Measurements from ENCODE around the gene AOPEP.
A peak's percentile ranks its signal among the peaks of the same experiment; 100 is the strongest.
"Not testable (repeated sequence)": the region's sequence is repeated elsewhere in the genome, so short reads cannot be mapped to it uniquely, and the experiment has no call there.

The AOPEP gene

GRCh38 chr9:94817291-94818177 lies 91.0 kb downstream of the AOPEP start:
- no peak for DNase-seq (ENCODE audit: low spot score)

GRCh38 chr9:94818178-94818541 lies 91.7 kb downstream of the AOPEP start:
- no peak for DNase-seq (ENCODE audit: low spot score)

GRCh38 chr9:94819161-94819687 lies 92.7 kb downstream of the AOPEP start:
- DNase-seq (ENCODE audit: low spot score) = no peak

GRCh38 chr9:94821098-94821887 lies 94.8 kb downstream of the AOPEP start:
- no peak for DNase-seq (ENCODE audit: low spot score)

- DNase-seq (ENCODE audit: low spot score) = no peak
Observed at GRCh38 chr9:94822273-94822672, 95.8 kb downstream of the AOPEP start.

- DNase-seq (ENCODE audit: low spot score) = no peak
Observed at GRCh38 chr9:94823710-94824109, 97.2 kb downstream of the AOPEP start.

GRCh38 chr9:94824411-94824810 lies 97.9 kb downstream of the AOPEP start:
- no peak for DNase-seq (ENCODE audit: low spot score)

- DNase-seq (ENCODE audit: low spot score) = no peak
Observed at GRCh38 chr9:94824913-94825610, 98.6 kb downstream of the AOPEP start.

GRCh38 chr9:94825611-94825958 lies 99.1 kb downstream of the AOPEP start:
- DNase-seq (ENCODE audit: low spot score) = no peak

GRCh38 chr9:94826044-94826443 lies 99.5 kb downstream of the AOPEP start:
- no peak for DNase-seq (ENCODE audit: low spot score)

- DNase-seq (ENCODE audit: low spot score) = no peak
Observed at GRCh38 chr9:94826644-94827410, 100.3 kb downstream of the AOPEP start.

GRCh38 chr9:94827584-94828304 lies 101.2 kb downstream of the AOPEP start:
- peak; percentile 39 for DNase-seq (ENCODE audit: low spot score)

- no peak for DNase-seq (ENCODE audit: low spot score)
Observed at GRCh38 chr9:94829380-94830070, 103.0 kb downstream of the AOPEP start.

- not testable (repeated sequence) for DNase-seq (ENCODE audit: low spot score)
Observed at GRCh38 chr9:94830071-94830604, 103.6 kb downstream of the AOPEP start.

- no peak for DNase-seq (ENCODE audit: low spot score)
Observed at GRCh38 chr9:94833802-94834201, 107.3 kb downstream of the AOPEP start.

GRCh38 chr9:94837404-94837803 lies 110.9 kb downstream of the AOPEP start:
- no peak for DNase-seq (ENCODE audit: low spot score)

- no peak for DNase-seq (ENCODE audit: low spot score)
Observed at GRCh38 chr9:94839398-94839797, 112.9 kb downstream of the AOPEP start.

GRCh38 chr9:94840738-94841137 lies 114.2 kb downstream of the AOPEP start:
- no peak for DNase-seq (ENCODE audit: low spot score)

GRCh38 chr9:94843134-94843533 lies 116.6 kb downstream of the AOPEP start:
- no peak for DNase-seq (ENCODE audit: low spot score)

GRCh38 chr9:94846739-94847138 lies 120.2 kb downstream of the AOPEP start:
- DNase-seq (ENCODE audit: low spot score) = no peak
